ENCODE results near the gene KLB.
"Not testable (repeated sequence)": the region's sequence is repeated elsewhere in the genome, so short reads cannot be mapped to it uniquely, and the experiment has no call there.

The KLB gene

GRCh38 chr4:39406763-39407583 is at the start of gene KLB:
KLB (plus strand) TSS chr4:39406930; CDS start chr4:39406950, 20 bp downstream.
- Histone ChIP-seq H3K4me1 (ENCODE audit: insufficient read depth, low read length) (no peaks in the 10 kb centered on the region), H3K27ac (ENCODE audit: low read length) (no peak within 1 kb of the TSS), H2AFZ (ENCODE audit: low read depth, low read length) (no peak within 1 kb of the TSS), H3K4me3 (ENCODE audit: low read depth in 1 of 2, low read length in 2 of 2) (no peak within 1 kb of the TSS), H4K20me1 (ENCODE audit: insufficient read depth, low read length) (no peaks in the 10 kb centered on the region), H3K36me3 (ENCODE audit: insufficient read depth, low read length) (no peaks in the 10 kb centered on the region), H3K4me2 (ENCODE audit: insufficient read depth, low read length) (no peak within 1 kb of the TSS), H3K79me2 (ENCODE audit: insufficient read depth, low read length) (no peaks in the 10 kb centered on the region), H3K9me3 (ENCODE audit: insufficient read depth, low read length, severe bottlenecking) (no peaks in the 10 kb centered on the region), H3K9ac (ENCODE audit: low read depth, low read length) (no peak within 1 kb of the TSS), H3K27me3 (ENCODE audit: insufficient read depth, low read length, poor library complexity) (no peaks in the 10 kb centered on the region)
- no peak for TF ChIP-seq EZH2 (IDR thresholded peaks at IDR 0.05; ENCODE audit: borderline replicate concordance, low read depth, low read length, severe bottlenecking)
- TF ChIP-seq CTCF (IDR thresholded peaks at IDR 0.05; ENCODE audit: borderline replicate concordance, extremely low read depth, low read length, poor library complexity, severe bottlenecking), result no peak
- DNase-seq, result no peak
- ATAC-seq (ENCODE audit: insufficient read depth, low read depth), result no peak

GRCh38 chr4:39357002-39357401 is 49.7 kb upstream of the KLB start:
- DNase-seq (no peak), ATAC-seq (ENCODE audit: insufficient read depth, low read depth) (no peak)
- TF ChIP-seq EZH2 (IDR thresholded peaks at IDR 0.05; ENCODE audit: borderline replicate concordance, low read depth, low read length, severe bottlenecking), result no peak
- TF ChIP-seq CTCF (IDR thresholded peaks at IDR 0.05; ENCODE audit: borderline replicate concordance, extremely low read depth, low read length, poor library complexity, severe bottlenecking), result no peak
- peaks cover 43% of the 10 kb centered on the region for H4K20me1 ChIP-seq (ENCODE audit: insufficient read depth, low read length)
- H2AFZ ChIP-seq (ENCODE audit: low read depth, low read length), result no peak overlapping the region
- H3K4me3 ChIP-seq (ENCODE audit: low read depth in 1 of 2, low read length in 2 of 2), result no peak overlapping the region
- H3K27ac ChIP-seq (ENCODE audit: low read length), result peak overlapping the region; percentile 35; the same call in 1 of the 2 replicates
- peaks cover 40% of the 10 kb centered on the region for H3K4me1 ChIP-seq (ENCODE audit: insufficient read depth, low read length)
- no peaks in the 10 kb centered on the region for H3K27me3 ChIP-seq (ENCODE audit: insufficient read depth, low read length, poor library complexity)
- H3K4me2 ChIP-seq (ENCODE audit: insufficient read depth, low read length), result no peak overlapping the region
- H3K9me3 ChIP-seq (ENCODE audit: insufficient read depth, low read length, severe bottlenecking), result no peaks in the 10 kb centered on the region
- H3K79me2 ChIP-seq (ENCODE audit: insufficient read depth, low read length), result peaks cover 99% of the 10 kb centered on the region
- peaks cover 2% of the 10 kb centered on the region for H3K36me3 ChIP-seq (ENCODE audit: insufficient read depth, low read length)
- H3K9ac ChIP-seq (ENCODE audit: low read depth, low read length), result no peak overlapping the region

GRCh38 chr4:39360611-39361010 is 46.1 kb upstream of the KLB start:
- H3K27me3 ChIP-seq (ENCODE audit: insufficient read depth, low read length, poor library complexity); H3K9ac ChIP-seq (ENCODE audit: low read depth, low read length); ATAC-seq (ENCODE audit: insufficient read depth, low read depth); H3K36me3 ChIP-seq (ENCODE audit: insufficient read depth, low read length); DNase-seq; H2AFZ ChIP-seq (ENCODE audit: low read depth, low read length); H3K4me3 ChIP-seq (ENCODE audit: low read depth in 1 of 2, low read length in 2 of 2); H3K4me2 ChIP-seq (ENCODE audit: insufficient read depth, low read length); H3K27ac ChIP-seq (ENCODE audit: low read length); H3K9me3 ChIP-seq (ENCODE audit: insufficient read depth, low read length, severe bottlenecking): not testable (repeated sequence)
- Histone ChIP-seq H4K20me1 (ENCODE audit: insufficient read depth, low read length) (peaks cover 64% of the 10 kb centered on the region), H3K4me1 (ENCODE audit: insufficient read depth, low read length) (peaks cover 36% of the 10 kb centered on the region), H3K79me2 (ENCODE audit: insufficient read depth, low read length) (peaks cover 99% of the 10 kb centered on the region)

GRCh38 chr4:39362827-39363226 is 43.9 kb upstream of the KLB start:
- H2AFZ ChIP-seq (ENCODE audit: low read depth, low read length), result no peak overlapping the region
- DNase-seq (no peak), ATAC-seq (ENCODE audit: insufficient read depth, low read depth) (no peak)
- H3K79me2 ChIP-seq (ENCODE audit: insufficient read depth, low read length), result peaks cover 88% of the 10 kb centered on the region
- no peak overlapping the region for H3K27ac ChIP-seq (ENCODE audit: low read length)
- no peak for TF ChIP-seq CTCF (IDR thresholded peaks at IDR 0.05; ENCODE audit: borderline replicate concordance, extremely low read depth, low read length, poor library complexity, severe bottlenecking)
- TF ChIP-seq EZH2 (IDR thresholded peaks at IDR 0.05; ENCODE audit: borderline replicate concordance, low read depth, low read length, severe bottlenecking), result no peak
- H3K9ac ChIP-seq (ENCODE audit: low read depth, low read length), result no peak overlapping the region
- H3K27me3 ChIP-seq (ENCODE audit: insufficient read depth, low read length, poor library complexity), result no peaks in the 10 kb centered on the region
- H3K4me3 ChIP-seq (ENCODE audit: low read depth in 1 of 2, low read length in 2 of 2), result 0 out of 4 replicates have a peak overlapping the region, but pooled peaks of 1 of the 2 experiments have one; percentile 4
- H3K36me3 ChIP-seq (ENCODE audit: insufficient read depth, low read length), result peaks cover 7% of the 10 kb centered on the region; the same call in 1 of the 2 replicates
- H3K4me2 ChIP-seq (ENCODE audit: insufficient read depth, low read length), result peak overlapping the region; percentile 28; the same call in 1 of the 2 replicates
- H3K4me1 ChIP-seq (ENCODE audit: insufficient read depth, low read length), result peaks cover 40% of the 10 kb centered on the region
- peaks cover 58% of the 10 kb centered on the region for H4K20me1 ChIP-seq (ENCODE audit: insufficient read depth, low read length)
- no peaks in the 10 kb centered on the region for H3K9me3 ChIP-seq (ENCODE audit: insufficient read depth, low read length, severe bottlenecking)

Measured in DND-41 (cell line).